IMR-90 (cell line): ENCODE measurements around the gene SLC17A6. TPM values are rescaled to one million over a fixed set of nuclear protein-coding genes. Genes with fewer than 3 reads are reported as not detected.
A peak's percentile ranks its signal among the peaks of the same experiment; 100 is the strongest.

ENCODE experiments used
- ATAC-seq: fragments of 200-7000 bp; cut with Tn5 transposase; 2 replicates; pipeline ENCODE4 v1.9.1; 2020; ENCODE audit warnings: low read depth, mild to moderate bottlenecking, moderate library complexity
- Bru-seq: library from RNA; stranded (reverse); fragments of 400-500 nt; gene quantifications from one replicate; lab custom pipeline; 2021; lab: Mats Ljungman, UMichigan
- BruChase-seq, 2 experiments: library from RNA; stranded (reverse); fragments of 400-500 nt; gene quantifications; one replicate each; lab custom pipeline; 2021; lab: Mats Ljungman, UMichigan
- BruUV-seq: library from RNA; stranded (reverse); fragments of 400-500 nt; replicated peaks from 2 replicates; lab custom pipeline; 2021; lab: Mats Ljungman, UMichigan
- CTCF ChIA-PET: fragments of 300-600 bp; formaldehyde crosslinking; extraction: SDS; loops from one replicate; lab custom pipeline; 2021; ENCODE audit warnings: antibody characterized with exemption; lab: Yijun Ruan, JAX
- POLR2A ChIA-PET: fragments of 300-600 bp; sonication (Branson Sonifier 250); formaldehyde crosslinking; loops from one replicate; lab custom pipeline; 2022; ENCODE audit warnings: antibody characterized with exemption; ENCODE audit not compliant: unreplicated experiment; lab: Charles Lee
- DNase-seq: peaks from one replicate; pipeline ENCODE4 v3.0.0; 2013
- H2AFZ ChIP-seq: replicated peaks from 2 replicates; pipeline ENCODE3; 2013; ENCODE audit warnings: low read length, mild to moderate bottlenecking; ENCODE audit not compliant: poor library complexity
- H2AK5ac ChIP-seq: 2 replicates; pipeline ENCODE4 v1.6.1; 2013; ENCODE audit warnings: low read depth, low read length, inconsistent platforms
- H2AK9ac ChIP-seq: replicated peaks from 2 replicates; pipeline ENCODE3; 2013; ENCODE audit warnings: mild to moderate bottlenecking, low read depth, low read length, moderate library complexity; ENCODE audit not compliant: poor library complexity
- H2BK120ac ChIP-seq: 2 replicates; pipeline ENCODE4 v1.6.1; 2013; ENCODE audit warnings: low read depth, low read length, inconsistent platforms
- H2BK15ac ChIP-seq: 3 replicates; pipeline ENCODE4 v1.6.1; 2013; ENCODE audit warnings: low read depth, low read length, inconsistent platforms
- H2BK20ac ChIP-seq: 2 replicates; pipeline ENCODE4 v1.6.1; 2013; ENCODE audit warnings: low read depth, mild to moderate bottlenecking, inconsistent platforms, low read length, moderate library complexity
- H2BK5ac ChIP-seq: 2 replicates; pipeline ENCODE4 v1.6.1; 2013; ENCODE audit warnings: mild to moderate bottlenecking, low read depth, low read length, inconsistent platforms; ENCODE audit not compliant: poor library complexity, severe bottlenecking
- H3K14ac ChIP-seq: replicated peaks from 2 replicates; pipeline ENCODE4 v1.6.1; 2013; ENCODE audit warnings: low read depth, low read length, inconsistent platforms
- H3K18ac ChIP-seq: 2 replicates; pipeline ENCODE4 v1.6.1; 2013; ENCODE audit warnings: low read depth, low read length, control low read depth
- H3K23ac ChIP-seq: 2 replicates; pipeline ENCODE4 v1.6.1; 2013; ENCODE audit warnings: low read depth, low read length, inconsistent platforms
- H3K27ac ChIP-seq: 2 replicates; pipeline ENCODE4 v1.5.1; 2013; ENCODE audit warnings: mild to moderate bottlenecking, control low read depth, low read length; ENCODE audit not compliant: insufficient read depth
- H3K27me3 ChIP-seq: 2 replicates; pipeline ENCODE4 v1.6.1; 2013; ENCODE audit warnings: low read length; ENCODE audit not compliant: control insufficient read depth, insufficient read depth
- H3K36me3 ChIP-seq: 2 replicates; pipeline ENCODE4 v1.6.1; 2013; ENCODE audit warnings: low read length, mixed read lengths; ENCODE audit not compliant: control insufficient read depth, insufficient read depth
- H3K4ac ChIP-seq: 2 replicates; pipeline ENCODE4 v1.6.1; 2013; ENCODE audit warnings: low read depth, low read length, inconsistent platforms
- H3K4me1 ChIP-seq: 2 replicates; pipeline ENCODE4 v1.6.1; 2013; ENCODE audit warnings: low read length, mixed read lengths; ENCODE audit not compliant: control insufficient read depth, insufficient read depth
- H3K4me2 ChIP-seq: 2 replicates; pipeline ENCODE4 v1.6.1; 2013; ENCODE audit warnings: low read depth, mild to moderate bottlenecking, control low read depth, low read length, moderate library complexity
- H3K4me3 ChIP-seq: 2 replicates; pipeline ENCODE4 v1.5.1; 2013; ENCODE audit warnings: low read depth, mild to moderate bottlenecking, control low read depth, low read length, moderate library complexity; ENCODE audit not compliant: insufficient read depth
- H3K56ac ChIP-seq: 2 replicates; pipeline ENCODE4 v1.6.1; 2013; ENCODE audit warnings: low read length, inconsistent platforms; ENCODE audit not compliant: insufficient read depth; ENCODE audit errors: extremely low read depth
- H3K79me1 ChIP-seq, 2 experiments: 2 replicates each; pipeline ENCODE4 v1.6.1; 2013; ENCODE audit warnings: low read length in 2 of 2, inconsistent platforms in 1 of 2, low read depth in 1 of 2
- H3K9ac ChIP-seq: 2 replicates; pipeline ENCODE4 v1.6.1; 2013; ENCODE audit warnings: low read depth, low read length, control low read depth
- H3K9me1 ChIP-seq: 2 replicates; pipeline ENCODE4 v1.6.1; 2013; ENCODE audit warnings: low read length, inconsistent platforms; ENCODE audit not compliant: insufficient read depth
- H3K9me3 ChIP-seq: 2 replicates; pipeline ENCODE4 v1.6.1; 2013; ENCODE audit warnings: low read length; ENCODE audit not compliant: control insufficient read depth, insufficient read depth
- H4K20me1 ChIP-seq: 2 replicates; pipeline ENCODE4 v1.6.1; 2013; ENCODE audit warnings: low read length, inconsistent platforms; ENCODE audit not compliant: insufficient read depth
- H4K5ac ChIP-seq: 2 replicates; pipeline ENCODE4 v1.6.1; 2013; ENCODE audit warnings: mild to moderate bottlenecking, low read depth, low read length, control low read depth
- H4K8ac ChIP-seq, 2 experiments: 2 replicates each; pipeline ENCODE4 v1.6.1; 2013; ENCODE audit warnings: low read depth in 2 of 2, low read length in 2 of 2, control low read depth in 1 of 2, inconsistent platforms in 1 of 2
- H4K91ac ChIP-seq: 2 replicates; pipeline ENCODE4 v1.6.1; 2013; ENCODE audit warnings: low read depth, low read length, inconsistent platforms; ENCODE audit not compliant: insufficient read depth
- WGBS, 2 experiments: methylation state at CpG; one replicate each; pipeline versions ENCODE4 v1.1.5 to v1.1.7; 2013; ENCODE audit warnings: missing lambda C conversion rate in 2 of 2; ENCODE audit not compliant: insufficient read length in 1 of 2; ENCODE audit errors: extremely low coverage in 2 of 2; 5-methylcytosine and 5-hydroxymethylcytosine counted together
- dilution Hi-C: fragments of 300-500 bp; cut with HindIII; formaldehyde crosslinking; loops from one replicate; pipeline ENCODE4 v1.14.3; 2018; ENCODE audit warnings: low sequenced_read_pairs; ENCODE audit not compliant: unreplicated experiment
- in situ Hi-C: fragments of 300-500 bp; cut with MboI; formaldehyde crosslinking; loops from 3 replicates; pipeline ENCODE4 v1.14.3; 2019; ENCODE audit warnings: low sequenced_read_pairs, inconsistent platforms, mixed read lengths
- intact Hi-C: fragments of 100-400 bp; cut with micrococcal nuclease; formaldehyde crosslinking; loops from 2 replicates; pipeline ENCODE4 v1.10.0; 2022
- long read RNA-seq: library from polyadenylated mRNA; unstranded; transcript quantifications from one replicate; pipeline ENCODE4 v2.0.0, GENCODE V29; 2021; ENCODE audit not compliant: unreplicated experiment
- polyA plus RNA-seq, 3 experiments: library from polyadenylated mRNA; depleted of rRNA; stranded (reverse); fragments of >200 nt; gene quantifications; 2 replicates each; pipeline ENCODE4 v1.2.3, GENCODE V29; 2012; ENCODE audit warnings: low replicate concordance in 1 of 3
- total RNA-seq: library from RNA; depleted of rRNA; stranded (reverse); fragments of >200 nt; gene quantifications from 2 replicates; pipeline ENCODE4 v1.2.3, GENCODE V29; 2012; rRNA removed
- TF ChIP-seq, protein P1 (sequence below): conservative IDR thresholded peaks from 2 replicates; pipeline ENCODE4 v1.5.1; 2012; ENCODE audit warnings: mild to moderate bottlenecking, low read depth, low read length, improper control_type of control experiment

SLC17A6 gene
- total RNA-seq (not detected in 2 replicates), polyA plus RNA-seq (2012; rRNA removed) (not detected in 2 replicates), Bru-seq, nascent RNA (not detected), BruChase-seq, experiment 1, labeled RNA remaining after a 6-hour chase (not detected), BruChase-seq, experiment 2, labeled RNA remaining after a 2-hour chase (not detected)
- polyA plus RNA-seq (2012; cell fraction: cytosol; rRNA removed): not detected in 2 replicates
- polyA plus RNA-seq (2012; cell fraction: nucleus; rRNA removed; ENCODE audit: low replicate concordance): not detected in 2 replicates
- long read RNA-seq: 0 reads

DNA sequence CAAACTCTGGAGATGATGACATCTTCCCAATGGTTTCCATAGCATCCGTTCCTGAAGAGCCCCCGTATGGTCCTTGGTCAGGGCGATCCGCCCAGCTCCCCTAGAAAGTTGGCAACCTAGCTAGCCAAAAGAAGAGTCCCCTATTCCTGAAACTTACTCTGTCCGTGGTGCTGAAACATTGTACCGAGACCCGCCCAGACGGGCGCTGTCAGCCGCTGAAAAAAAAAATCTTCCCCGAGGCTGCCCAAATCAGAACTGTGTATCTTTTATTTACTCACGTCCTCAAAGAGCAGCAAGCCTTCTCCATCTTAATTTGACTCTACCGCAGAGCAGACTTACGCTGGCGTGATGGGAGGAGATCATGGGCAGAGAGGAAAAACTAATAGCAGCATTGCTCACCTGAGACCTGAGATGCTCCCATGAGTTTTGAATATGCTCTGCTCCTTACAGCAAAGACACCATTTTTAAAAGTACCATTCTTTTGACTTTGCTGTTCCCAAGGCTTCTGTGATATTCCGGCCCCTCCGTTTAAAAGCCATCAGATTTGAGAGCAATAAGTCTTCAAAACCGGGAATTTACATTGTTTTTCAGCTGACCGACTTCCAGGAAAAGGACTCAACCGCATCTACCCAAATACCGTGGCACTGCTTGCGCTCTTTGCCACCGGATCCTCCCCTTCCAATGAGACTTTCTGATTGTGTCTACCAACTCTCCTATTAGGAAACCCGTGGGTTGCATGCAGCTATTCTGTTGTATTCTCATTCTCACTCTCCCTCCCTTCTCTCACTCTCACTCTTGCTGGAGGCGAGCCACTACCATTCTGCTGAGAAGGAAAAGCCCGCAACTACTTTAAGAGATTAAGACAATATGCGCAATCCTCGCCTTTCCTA lies at the start of gene SLC17A6:
TSS of gene SLC17A6 (plus strand) at position 786 of the 890 bp plus-strand sequence. CDS start 153 bp downstream, outside the sequence.
- WGBS, 2 experiments: 6% methylated on average over 13 of the region's 28 CpGs; no CpG with 5 or more reads in 1 of the 2 experiments
- H2AK9ac ChIP-seq: no peak within 1 kb of the TSS
- POLR2A ChIA-PET: no interaction called here
- H3K4me2 ChIP-seq: no peak within 1 kb of the TSS
- no peaks in the 10 kb centered on the region for H3K36me3 ChIP-seq
- no peak within 1 kb of the TSS for H3K23ac ChIP-seq
- no peak within 1 kb of the TSS for H3K14ac ChIP-seq
- ATAC-seq (no peak), DNase-seq (peak; percentile 8)
- H3K4me3 ChIP-seq: no peak within 1 kb of the TSS
- no peaks in the 10 kb centered on the region for H4K20me1 ChIP-seq
- no peak within 1 kb of the TSS for H4K8ac ChIP-seq
- H4K91ac ChIP-seq: no peak within 1 kb of the TSS
- no peaks in the 10 kb centered on the region for H3K9me1 ChIP-seq
- H3K4ac ChIP-seq: no peak within 1 kb of the TSS
- H4K5ac ChIP-seq: no peak within 1 kb of the TSS
- H2BK20ac ChIP-seq: no peak within 1 kb of the TSS
- no peak within 1 kb of the TSS for H3K56ac ChIP-seq
- CTCF ChIA-PET: no interaction called here
- H2AFZ ChIP-seq: no peak within 1 kb of the TSS
- no peak within 1 kb of the TSS for H2AK5ac ChIP-seq
- H3K18ac ChIP-seq: no peak within 1 kb of the TSS
- BruUV-seq: no TSS peak
- H3K4me1 ChIP-seq: no peaks in the 10 kb centered on the region
- dilution Hi-C loops: no loop called here
- H3K27ac ChIP-seq: no peak within 1 kb of the TSS
- no peak within 1 kb of the TSS for H2BK15ac ChIP-seq
- H3K9ac ChIP-seq: no peak within 1 kb of the TSS
- H2BK5ac ChIP-seq: no peak within 1 kb of the TSS
- in situ Hi-C loops: loop anchor here (10.0 kb wide), 1 partner anchor 447 kb away; no protein-coding TSS in a partner anchor
- H3K27me3 ChIP-seq: peaks cover 26% of the 10 kb centered on the region
- H3K9me3 ChIP-seq: 0 out of 2 replicates have a peak, but pooled peaks cover 2% of the 10 kb centered on the region
- TF ChIP-seq, protein P1, sequence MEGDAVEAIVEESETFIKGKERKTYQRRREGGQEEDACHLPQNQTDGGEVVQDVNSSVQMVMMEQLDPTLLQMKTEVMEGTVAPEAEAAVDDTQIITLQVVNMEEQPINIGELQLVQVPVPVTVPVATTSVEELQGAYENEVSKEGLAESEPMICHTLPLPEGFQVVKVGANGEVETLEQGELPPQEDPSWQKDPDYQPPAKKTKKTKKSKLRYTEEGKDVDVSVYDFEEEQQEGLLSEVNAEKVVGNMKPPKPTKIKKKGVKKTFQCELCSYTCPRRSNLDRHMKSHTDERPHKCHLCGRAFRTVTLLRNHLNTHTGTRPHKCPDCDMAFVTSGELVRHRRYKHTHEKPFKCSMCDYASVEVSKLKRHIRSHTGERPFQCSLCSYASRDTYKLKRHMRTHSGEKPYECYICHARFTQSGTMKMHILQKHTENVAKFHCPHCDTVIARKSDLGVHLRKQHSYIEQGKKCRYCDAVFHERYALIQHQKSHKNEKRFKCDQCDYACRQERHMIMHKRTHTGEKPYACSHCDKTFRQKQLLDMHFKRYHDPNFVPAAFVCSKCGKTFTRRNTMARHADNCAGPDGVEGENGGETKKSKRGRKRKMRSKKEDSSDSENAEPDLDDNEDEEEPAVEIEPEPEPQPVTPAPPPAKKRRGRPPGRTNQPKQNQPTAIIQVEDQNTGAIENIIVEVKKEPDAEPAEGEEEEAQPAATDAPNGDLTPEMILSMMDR: no peak
- H3K79me1 ChIP-seq: no peaks in the 10 kb centered on the region
- no peak within 1 kb of the TSS for H2BK120ac ChIP-seq
- intact Hi-C loops: no loop called here
